ENCODE measurements around the gene HDGFL2. TPM values are rescaled to one million over a fixed set of nuclear protein-coding genes. Genes with fewer than 3 reads are reported as not detected.

Gene HDGFL2
- total RNA-seq, 1 donor from 2014 or later = 45.9 TPM

GRCh38 chr19:4445963-4446703, 26.0 kb upstream of the HDGFL2 start:
- no peak for DNase-seq (ENCODE audit: low spot score)

DNA sequence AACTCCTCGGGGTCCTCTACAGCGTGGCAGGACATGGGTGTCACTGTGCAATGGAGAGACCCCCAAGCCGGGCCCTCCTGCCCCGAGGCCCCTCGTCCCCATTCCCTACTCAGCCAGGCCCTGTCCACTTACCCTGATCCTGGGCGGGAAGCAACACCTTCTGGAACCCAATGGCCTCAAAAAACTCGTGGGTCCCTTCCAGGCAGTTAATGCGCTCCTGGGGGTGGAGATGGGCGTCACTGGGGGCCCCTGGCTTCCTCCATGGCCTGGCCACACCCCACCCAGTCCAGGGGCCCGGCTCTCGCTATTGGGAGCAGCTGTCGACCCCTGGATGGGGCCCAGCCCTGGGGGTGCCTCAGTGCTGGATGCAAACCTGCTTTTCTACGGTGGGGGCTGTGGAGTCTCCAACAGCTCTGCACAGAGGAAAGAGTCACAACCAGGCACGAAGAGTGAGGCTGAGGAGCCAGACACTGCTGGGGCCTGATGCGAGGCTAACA, 25.3 kb upstream of the HDGFL2 start:
- DNase-seq (ENCODE audit: low spot score) = no peak

DNA sequence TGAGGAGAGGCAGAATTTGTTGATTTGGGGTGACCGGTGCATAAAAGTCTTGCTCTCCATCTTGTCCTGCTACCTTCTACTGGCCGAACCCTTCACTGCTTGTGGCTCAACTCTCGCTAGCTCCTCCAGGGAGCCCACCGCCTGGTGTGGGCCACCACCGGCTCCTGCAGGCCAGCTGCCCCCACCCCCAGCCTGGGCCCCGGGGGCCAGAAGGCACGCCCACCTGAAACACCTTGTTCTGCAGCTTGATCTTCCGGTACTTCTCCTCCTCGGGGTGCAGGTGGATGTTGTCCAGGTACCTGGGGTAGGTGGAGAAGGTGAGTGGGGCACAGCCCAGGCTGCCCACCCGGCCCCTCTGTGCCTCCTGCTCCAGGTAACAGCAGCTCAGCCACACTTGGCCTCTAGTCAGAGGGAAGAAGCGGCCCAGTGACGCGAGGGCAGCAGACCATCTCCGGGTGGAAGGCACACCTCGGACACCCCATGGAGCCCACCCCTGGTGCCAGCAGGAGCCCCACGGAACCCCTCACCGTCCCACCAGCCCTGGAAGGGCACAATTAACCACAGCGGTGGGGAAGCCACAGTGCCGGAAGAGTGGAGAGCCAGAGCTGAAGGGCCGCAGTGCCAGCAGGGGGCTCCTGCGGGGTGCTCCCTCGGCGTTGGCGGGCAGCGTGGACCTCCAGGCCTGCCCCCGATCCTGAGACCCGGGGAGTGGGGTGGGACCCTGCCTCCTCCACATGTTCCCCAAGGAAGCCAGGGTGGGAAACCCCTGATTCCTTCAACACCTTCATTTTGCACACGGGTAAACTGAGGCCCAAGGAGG, 24.6 kb upstream of the HDGFL2 start:
- DNase-seq (ENCODE audit: low spot score) = no peak

DNA sequence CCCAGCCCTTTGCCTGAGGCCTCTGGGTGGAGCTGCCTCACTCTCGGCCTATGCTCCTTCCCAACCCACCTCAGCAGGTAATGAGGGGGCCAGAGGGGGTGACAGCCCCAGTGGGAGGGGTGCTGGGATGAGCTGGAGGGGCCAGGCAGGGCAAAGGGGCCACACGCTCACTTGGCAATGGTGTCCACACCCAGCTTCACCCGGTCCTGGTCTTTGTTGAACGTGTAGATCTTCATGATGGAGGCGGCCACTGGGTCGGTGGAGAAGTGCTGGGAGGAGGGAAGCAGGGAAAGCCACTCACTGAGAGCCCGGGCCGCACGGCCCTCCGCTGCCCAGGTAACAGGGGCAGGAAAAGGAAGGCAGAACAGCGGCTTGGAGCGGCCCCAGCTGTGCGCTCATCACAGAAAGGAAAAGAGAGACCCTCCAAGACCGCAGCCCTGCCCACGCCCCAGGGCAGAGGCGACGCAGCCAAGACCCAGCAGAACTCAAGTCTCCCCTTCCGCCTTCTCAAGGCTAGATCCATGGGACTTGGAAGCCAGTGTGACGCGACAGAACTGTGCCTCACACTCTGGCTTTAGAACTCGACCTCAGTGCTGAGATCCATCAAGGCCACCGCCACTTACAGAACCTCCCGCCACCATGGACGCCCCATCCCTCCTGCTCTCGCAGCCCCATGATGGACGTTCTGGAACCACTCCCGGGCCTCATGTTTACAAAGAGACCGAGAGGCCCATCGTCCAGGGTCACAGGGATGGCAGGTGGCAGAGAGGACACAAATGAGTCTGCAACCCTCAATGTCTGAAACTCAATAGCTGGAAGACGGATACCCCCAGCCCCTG, 23.7 kb upstream of the HDGFL2 start:
- no peak for DNase-seq (ENCODE audit: low spot score)

DNA sequence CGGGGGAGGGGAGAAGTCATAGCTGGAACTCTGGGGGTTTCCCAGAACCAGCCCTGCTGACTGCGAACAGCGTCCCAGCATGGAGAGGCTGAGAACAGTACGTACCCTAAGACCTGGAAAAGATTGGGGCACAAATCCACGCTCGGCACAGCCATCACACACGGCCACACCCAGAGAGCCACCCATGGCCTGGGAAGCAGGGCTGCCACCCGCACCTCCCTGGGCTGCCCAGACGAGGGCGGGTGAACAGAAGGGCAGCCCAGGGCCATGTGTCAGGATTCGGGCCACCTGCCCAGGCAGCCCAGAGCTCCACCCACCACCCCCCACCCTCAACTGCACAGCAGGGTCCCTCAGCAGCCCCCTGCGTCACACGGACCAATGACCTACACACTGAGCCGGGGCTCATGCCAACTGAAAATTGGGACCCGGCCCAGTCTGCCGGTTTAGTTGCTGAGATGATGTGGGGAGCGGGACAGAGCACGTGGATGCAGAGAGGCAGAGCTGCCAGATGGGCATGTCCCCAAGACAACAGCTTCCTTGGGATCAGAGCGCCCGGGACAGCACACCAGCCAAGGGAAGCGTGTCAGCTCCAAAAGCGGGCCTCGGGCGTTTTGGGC, 23.0 kb upstream of the HDGFL2 start:
- peak; percentile 76 for DNase-seq (ENCODE audit: low spot score)

GRCh38 chr19:4449639-4450028, 22.5 kb upstream of the HDGFL2 start:
- DNase-seq (ENCODE audit: low spot score) = no peak

DNA sequence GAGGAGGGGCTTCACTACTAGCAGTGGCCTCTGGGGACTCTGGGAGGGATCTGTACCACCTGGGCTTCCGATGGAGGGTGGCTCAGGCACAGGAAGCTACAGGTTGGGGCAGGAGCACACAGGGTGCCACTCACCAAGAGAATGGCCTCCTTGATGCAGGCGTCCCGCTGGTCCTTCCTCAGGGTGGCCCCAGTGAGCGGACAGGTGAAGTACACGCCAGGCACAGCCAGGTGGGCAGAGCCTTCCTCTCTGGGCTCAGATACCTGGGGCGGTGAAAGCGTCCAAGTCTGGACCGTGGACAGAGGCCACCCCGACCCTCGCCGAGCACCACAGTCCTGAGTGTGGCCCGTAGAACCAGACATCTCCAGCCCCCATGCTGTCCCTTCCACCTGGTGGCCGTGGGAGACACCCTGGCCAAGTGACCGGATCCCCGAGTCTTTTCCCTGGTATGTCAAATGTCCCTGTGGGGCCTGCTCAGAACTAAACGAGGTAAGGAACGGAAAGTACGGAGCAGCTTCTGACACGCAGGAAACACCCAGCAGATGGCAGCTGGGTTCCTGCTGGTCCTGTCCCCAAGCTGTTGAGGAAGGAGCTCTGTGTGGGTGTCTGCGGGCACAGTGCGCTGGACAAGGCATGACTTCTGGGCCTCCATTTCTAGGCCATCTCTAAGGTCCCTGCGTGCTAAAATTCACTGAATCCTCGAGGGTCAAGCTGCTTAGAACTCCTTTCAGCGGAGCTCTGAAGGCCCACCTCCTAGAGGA, 19.7 kb upstream of the HDGFL2 start:
- DNase-seq (ENCODE audit: low spot score) = no peak

- no peak for DNase-seq (ENCODE audit: low spot score)
Observed at GRCh38 chr19:4453232-4454179, 18.6 kb upstream of the HDGFL2 start.

DNA sequence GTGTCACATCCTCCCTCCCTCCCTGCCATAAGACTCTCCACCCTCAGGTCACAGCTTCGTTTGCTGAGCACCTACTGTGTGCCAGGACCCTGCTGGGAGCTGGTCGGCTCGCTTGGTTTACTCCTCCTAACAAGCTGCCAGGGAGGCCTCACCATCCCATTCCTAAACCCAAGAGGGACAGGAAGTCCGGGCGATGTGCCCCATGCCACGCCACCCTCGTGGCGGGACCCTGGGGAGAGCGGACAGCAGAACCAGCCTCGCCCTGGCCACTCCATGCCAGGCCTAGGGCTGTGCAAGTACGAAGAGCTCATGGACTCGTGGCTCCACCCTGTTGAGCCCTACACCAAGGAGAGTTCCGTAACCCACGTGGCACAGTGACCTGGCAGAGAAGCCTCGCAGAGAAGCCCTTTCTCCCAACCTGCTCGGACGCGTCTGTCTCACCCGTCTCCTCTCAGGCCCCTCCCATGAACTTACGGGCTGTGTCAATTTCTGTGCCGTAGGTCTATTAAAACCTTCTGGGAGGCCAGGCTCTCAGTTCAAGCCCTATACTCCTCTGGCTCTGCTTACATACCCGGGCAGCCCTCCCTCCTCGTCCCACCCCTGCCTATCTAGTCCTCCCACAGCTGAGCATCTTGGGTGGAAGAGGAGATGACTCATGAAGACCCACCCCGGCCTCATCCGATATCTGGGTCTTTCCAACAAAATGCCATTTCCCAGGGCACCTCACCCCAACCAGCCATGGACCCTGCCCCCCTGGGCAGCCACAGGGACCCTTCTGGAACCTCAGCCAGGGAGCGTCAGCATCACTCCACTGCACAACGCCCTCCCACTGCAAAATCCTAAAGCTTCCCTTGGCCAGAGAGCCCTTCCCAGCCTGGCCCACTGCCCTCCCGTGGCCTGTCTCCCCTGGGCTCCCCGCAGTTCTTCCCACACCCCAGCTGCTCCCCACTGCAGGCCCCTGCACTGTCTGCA, 17.1 kb upstream of the HDGFL2 start:
- peak; percentile 77 for DNase-seq (ENCODE audit: low spot score)

- peak; percentile 86 for DNase-seq (ENCODE audit: low spot score)
Observed at GRCh38 chr19:4455719-4456475, 16.2 kb upstream of the HDGFL2 start.

DNA sequence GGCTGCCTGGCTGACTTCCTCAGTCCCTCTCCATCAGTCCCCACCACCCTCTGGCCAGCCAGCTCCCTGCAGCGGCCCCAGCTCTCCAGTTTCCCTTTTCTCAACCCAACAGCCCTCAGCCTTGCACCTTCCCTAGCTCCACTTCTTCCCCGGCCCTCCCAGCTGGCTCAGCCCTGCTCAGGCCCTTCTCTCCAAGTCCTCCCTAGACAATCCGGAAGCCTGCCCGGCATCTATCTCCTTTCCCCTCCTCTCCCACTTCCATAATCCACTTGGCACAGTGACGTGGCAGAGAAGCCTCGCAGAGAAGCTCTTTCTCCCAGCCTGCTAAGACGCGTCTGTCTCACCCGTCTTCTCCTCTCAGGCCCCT, 15.6 kb upstream of the HDGFL2 start:
- no peak for DNase-seq (ENCODE audit: low spot score)

DNA sequence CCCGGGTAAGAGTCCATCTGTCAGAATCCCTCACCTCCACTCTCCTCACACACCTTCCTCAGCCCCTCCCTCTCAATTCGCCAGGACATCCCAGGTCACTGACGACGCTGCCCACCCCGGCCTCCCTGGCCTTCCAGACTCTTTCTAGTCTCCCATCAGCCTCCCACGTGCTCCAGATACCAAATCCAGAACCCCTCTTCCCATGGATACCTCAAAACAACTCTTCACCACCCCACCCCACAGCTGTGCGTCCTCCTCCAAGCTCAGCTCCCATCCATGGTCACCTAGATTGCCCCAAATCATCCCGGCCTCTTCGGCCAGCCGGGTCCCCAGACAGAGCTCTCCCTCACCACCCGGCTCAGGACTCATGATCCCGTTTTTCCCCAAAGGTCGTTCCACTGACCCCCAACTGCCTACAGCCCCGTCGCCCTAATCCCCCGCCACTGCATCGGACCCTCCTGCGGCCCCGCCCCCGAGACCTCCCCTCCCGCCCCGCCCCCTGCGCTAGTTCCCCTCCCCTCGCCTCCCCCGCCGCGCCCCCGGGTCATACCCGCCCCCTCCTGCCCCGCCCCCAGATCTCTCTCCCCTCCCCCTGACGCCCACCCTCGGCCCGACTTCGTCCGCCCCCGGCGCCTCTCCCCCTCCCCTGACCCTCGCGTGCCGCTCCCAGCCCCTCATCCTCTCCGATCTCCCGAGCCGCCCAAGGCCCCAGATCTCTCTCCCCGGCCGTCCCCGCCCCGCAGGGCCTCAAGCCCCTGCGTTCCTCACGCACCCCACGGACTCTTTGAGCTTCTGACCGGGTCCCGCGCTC, 15.0 kb upstream of the HDGFL2 start:
- no peak for DNase-seq (ENCODE audit: low spot score)

GRCh38 chr19:4457654-4458395, 14.3 kb upstream of the HDGFL2 start, which contains the start of gene UBXN6:
TSS of gene UBXN6 (minus strand) at chr19:4457794. CDS start at chr19:4457697, 97 bp downstream.
- peak; percentile 96 for DNase-seq (ENCODE audit: low spot score)

GRCh38 chr19:4464815-4465581, 7.1 kb upstream of the HDGFL2 start:
- no peak for DNase-seq (ENCODE audit: low spot score)

DNA sequence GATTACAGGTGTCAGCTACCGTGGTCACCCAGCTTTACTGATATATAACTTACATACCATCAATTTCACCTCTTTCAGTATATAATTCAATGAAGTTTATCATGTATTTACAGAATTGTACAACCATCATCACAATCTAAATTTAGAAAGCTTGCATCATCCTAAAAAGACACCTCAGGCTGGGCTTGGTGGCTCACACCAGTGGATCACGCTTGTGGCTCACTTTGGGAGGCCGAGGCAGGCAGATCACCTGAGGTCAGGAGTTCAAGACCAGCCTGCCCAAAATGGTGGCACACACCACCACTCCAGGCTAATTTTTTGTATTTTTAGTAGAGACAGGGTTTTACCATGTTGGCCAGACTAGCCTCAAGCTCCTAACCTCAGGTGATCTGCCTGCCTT, 4.3 kb upstream of the HDGFL2 start:
- DNase-seq (ENCODE audit: low spot score) = no peak

Data from ureter (tissue), 1 donor.